Cardiac septum (tissue), 1 donor: ENCODE data around the gene AP1S1. TPM values are rescaled to one million over a fixed set of nuclear protein-coding genes. Genes with fewer than 3 reads are reported as not detected.
A peak's percentile ranks its signal among the peaks of the same experiment; 100 is the strongest.

Experiments
- DNase-seq: peaks from one replicate; pipeline ENCODE4 v3.0.0-alpha.2; 2020; ENCODE audit warnings: low spot score
- intact Hi-C: fragments of 100-400 bp; cut with DNase I; formaldehyde crosslinking; loops from one replicate; pipeline ENCODE4 v1.14.0; 2022
- total RNA-seq: library from RNA; stranded (reverse); fragmentation: NEBNext Ultra II Directional; extraction: Animal tissue kit (Norgen Biotek cat#: 25700); gene quantifications from one replicate; pipeline ENCODE4 v1.2.1, GENCODE V29; 2021
- donor health status: DM: no; HTN: no; CAD: no.

Gene AP1S1
- total RNA-seq, 1 donor from 2014 or later = 12.1 TPM

- intact Hi-C loops = no loop called here
- DNase-seq = no peak
Observed at GRCh38 chr7:101151908-101152651, 2.2 kb upstream of the AP1S1 start.

- DNase-seq = no peak
- intact Hi-C loops = loop anchor here (1.0 kb wide), 1 partner anchor 11 kb away; the partner anchor contains the start of gene VGF
Observed at GRCh38 chr7:101154693-101155102, 422 bp downstream of the AP1S1 start.

GRCh38 chr7:101155303-101155702 is 1.0 kb downstream of the AP1S1 start:
- intact Hi-C loops = no loop called here
- DNase-seq = no peak

- no peak for DNase-seq
- intact Hi-C loops = no loop called here
Observed at GRCh38 chr7:101156277-101156676, 2.0 kb downstream of the AP1S1 start.

- DNase-seq = no peak
- intact Hi-C loops = no loop called here
Observed at GRCh38 chr7:101156866-101157589, 2.8 kb downstream of the AP1S1 start.

GRCh38 chr7:101159696-101160674 is 5.7 kb downstream of the AP1S1 start:
- no peak for DNase-seq
- intact Hi-C loops = loop anchor here (10.0 kb wide), 1 partner anchor 265 kb away; the partner anchor contains the start of gene ACHE

GRCh38 chr7:101160910-101161309 is 6.6 kb downstream of the AP1S1 start:
- DNase-seq = no peak
- intact Hi-C loops = loop anchor here (10.0 kb wide), 1 partner anchor 266 kb away; the partner anchor contains the start of gene ACHE

GRCh38 chr7:101161692-101162471 is 7.6 kb downstream of the AP1S1 start:
- intact Hi-C loops = loop anchor here (10.0 kb wide), 1 partner anchor 267 kb away; the partner anchor contains the start of gene ACHE
- no peak for DNase-seq

- intact Hi-C loops = loop anchor here (10.0 kb wide), 1 partner anchor 268 kb away; the partner anchor contains the start of gene ACHE
- DNase-seq = no peak
Observed at GRCh38 chr7:101162551-101163278, 8.4 kb downstream of the AP1S1 start.

GRCh38 chr7:101163279-101164070 is 9.2 kb downstream of the AP1S1 start:
- intact Hi-C loops = loop anchor here (10.0 kb wide), 1 partner anchor 269 kb away; the partner anchor contains the start of gene ACHE
- no peak for DNase-seq

GRCh38 chr7:101164071-101164840 is 10.0 kb downstream of the AP1S1 start:
- no peak for DNase-seq
- intact Hi-C loops = loop anchor here (10.0 kb wide), 1 partner anchor 269 kb away; the partner anchor contains the start of gene ACHE

- intact Hi-C loops = loop anchor here (1.0 to 10.0 kb wide), 2 partner anchors 11 to 271 kb away; partner anchors contain the start of genes ACHE and AP1S1
- peak; percentile 95 for DNase-seq
Observed at GRCh38 chr7:101165075-101165957, 11.0 kb downstream of the AP1S1 start, which contains the start of gene VGF. TSS of gene VGF (minus strand) at chr7:101165569. CDS start at chr7:101164843, 726 bp downstream.

- no peak for DNase-seq
- intact Hi-C loops = loop anchor here (1.0 to 10.0 kb wide), 2 partner anchors 12 to 271 kb away; partner anchors contain the start of genes ACHE and AP1S1
Observed at GRCh38 chr7:101165958-101166647, 11.8 kb downstream of the AP1S1 start.

- no peak for DNase-seq
- intact Hi-C loops = loop anchor here (10.0 kb wide), 1 partner anchor 272 kb away; the partner anchor contains the start of gene ACHE
Observed at GRCh38 chr7:101166648-101166908, 12.3 kb downstream of the AP1S1 start.
